ENCODE data around the gene DNAH14.
"Not testable (repeated sequence)": the region's sequence is repeated elsewhere in the genome, so short reads cannot be mapped to it uniquely, and the experiment has no call there.

DNAH14 gene

GRCh38 chr1:225159793-225160192 is 230.3 kb downstream of the DNAH14 start:
- no peak for DNase-seq

GRCh38 chr1:225177409-225177808 is 247.9 kb downstream of the DNAH14 start:
- not testable (repeated sequence) for DNase-seq

- DNase-seq = no peak
Observed at GRCh38 chr1:225179686-225180085, 250.2 kb downstream of the DNAH14 start.

DNA sequence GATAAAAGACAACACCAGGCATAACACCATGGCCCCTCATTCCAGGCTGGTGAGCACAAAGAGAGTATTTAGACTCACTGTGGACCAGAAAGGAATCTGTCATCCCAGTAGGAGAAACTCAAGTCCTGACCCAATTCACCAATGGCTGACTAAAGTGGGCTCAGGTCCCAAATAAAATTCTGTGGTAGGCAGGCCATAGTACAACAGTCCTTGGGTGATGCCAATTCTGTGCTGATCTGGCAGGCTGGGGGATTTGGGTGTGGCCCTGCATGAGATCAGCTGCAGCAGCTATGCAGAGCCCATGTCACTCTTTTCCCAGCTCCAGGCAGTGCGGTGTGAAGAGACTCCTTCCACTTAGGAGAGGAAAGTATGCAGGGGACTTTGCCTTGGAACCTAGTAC is 253.2 kb downstream of the DNAH14 start:
- no peak for DNase-seq

- no peak for DNase-seq
Observed at GRCh38 chr1:225191199-225191753, 261.8 kb downstream of the DNAH14 start.

- DNase-seq = no peak
Observed at GRCh38 chr1:225201447-225201846, 272.0 kb downstream of the DNAH14 start.

DNA sequence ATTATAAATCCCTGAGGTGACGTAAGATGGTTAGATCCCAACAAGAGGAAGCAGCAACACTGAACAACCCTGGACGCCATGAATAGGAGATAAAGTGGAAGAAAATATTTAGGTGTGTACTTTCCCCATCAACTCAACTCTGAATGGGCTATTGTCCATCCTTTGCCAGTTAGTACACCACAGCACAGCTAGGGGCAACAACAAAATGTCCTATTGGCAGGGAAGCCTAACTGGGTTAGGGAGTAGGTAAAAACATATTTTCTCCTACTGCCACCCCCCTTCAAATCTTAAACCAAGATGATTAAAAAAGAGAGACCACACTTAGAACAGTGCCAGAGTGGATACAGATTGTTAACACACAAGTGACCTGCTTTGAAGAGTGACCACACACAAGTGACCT is 278.3 kb downstream of the DNAH14 start:
- DNase-seq = no peak

DNA sequence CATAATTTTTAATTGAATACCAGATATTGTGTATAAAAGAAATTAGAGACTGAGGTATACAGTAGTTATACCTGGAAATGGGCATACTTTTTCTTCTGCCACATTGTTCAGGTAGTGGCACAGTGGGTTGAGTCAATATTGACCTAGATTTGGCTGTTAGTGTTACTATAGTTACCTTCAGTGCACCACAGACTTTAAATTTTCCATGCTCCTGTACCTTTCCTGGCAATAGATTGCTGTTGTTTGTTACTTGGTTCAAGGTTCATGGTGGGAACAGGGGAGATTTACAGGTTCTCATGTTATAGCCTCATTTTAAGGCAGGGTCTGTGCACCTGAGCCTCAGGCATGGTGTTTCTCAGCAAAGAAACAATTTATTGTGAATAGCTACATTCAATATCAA is 279.7 kb downstream of the DNAH14 start:
- DNase-seq = no peak

GRCh38 chr1:225210180-225210579 is 280.7 kb downstream of the DNAH14 start:
- DNase-seq = not testable (repeated sequence)

GRCh38 chr1:225211694-225212442 is 282.4 kb downstream of the DNAH14 start:
- not testable (repeated sequence) for DNase-seq

- no peak for DNase-seq
Observed at GRCh38 chr1:225224287-225224686, 294.8 kb downstream of the DNAH14 start.

GRCh38 chr1:225225681-225226080 is 296.2 kb downstream of the DNAH14 start:
- DNase-seq = no peak

GRCh38 chr1:225228871-225229303 is 299.4 kb downstream of the DNAH14 start:
- no peak for DNase-seq

DNA sequence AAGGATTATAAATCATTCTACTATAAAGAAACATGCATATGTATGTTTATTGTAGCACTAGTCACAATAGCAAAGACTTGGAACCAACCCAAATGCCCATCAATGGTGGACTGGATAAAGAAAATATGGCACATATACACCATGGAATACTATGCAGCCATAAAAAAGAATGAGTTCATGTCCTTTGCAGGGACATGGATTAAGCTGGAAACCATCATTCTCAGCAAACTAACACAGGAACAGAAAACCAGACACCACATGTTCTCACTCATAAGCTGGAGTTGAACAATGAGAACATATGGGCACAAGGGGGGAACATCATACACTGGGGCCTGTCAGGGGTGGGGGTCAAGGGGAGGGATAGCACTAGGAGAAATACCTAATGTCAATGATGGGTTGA is 300.0 kb downstream of the DNAH14 start:
- DNase-seq = not testable (repeated sequence)

DNA sequence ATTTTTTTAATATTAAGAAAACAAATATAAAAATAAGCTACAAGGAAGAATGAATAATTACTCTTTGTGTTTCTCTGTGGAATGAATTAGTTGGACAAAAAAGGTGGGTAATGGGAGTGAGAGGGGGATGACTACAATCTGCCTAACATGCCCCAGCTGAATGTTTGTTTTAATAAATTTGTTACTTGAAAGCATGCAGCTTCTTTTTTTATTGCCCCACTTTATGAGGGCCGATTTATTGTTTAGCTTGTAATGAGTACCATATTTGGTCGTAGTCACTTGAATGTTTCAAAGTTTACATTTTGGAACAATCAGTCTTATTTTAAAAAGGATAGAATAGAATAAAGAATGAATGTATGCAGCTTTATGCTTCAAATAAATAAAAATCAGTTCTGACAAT is 301.0 kb downstream of the DNAH14 start:
- DNase-seq = no peak

- not testable (repeated sequence) for DNase-seq
Observed at GRCh38 chr1:225232930-225233329, 303.5 kb downstream of the DNAH14 start.

- no peak for DNase-seq
Observed at GRCh38 chr1:225242611-225243010, 313.1 kb downstream of the DNAH14 start.

- DNase-seq = peak; percentile 75
Observed at GRCh38 chr1:225250432-225250831, 321.0 kb downstream of the DNAH14 start.

DNA sequence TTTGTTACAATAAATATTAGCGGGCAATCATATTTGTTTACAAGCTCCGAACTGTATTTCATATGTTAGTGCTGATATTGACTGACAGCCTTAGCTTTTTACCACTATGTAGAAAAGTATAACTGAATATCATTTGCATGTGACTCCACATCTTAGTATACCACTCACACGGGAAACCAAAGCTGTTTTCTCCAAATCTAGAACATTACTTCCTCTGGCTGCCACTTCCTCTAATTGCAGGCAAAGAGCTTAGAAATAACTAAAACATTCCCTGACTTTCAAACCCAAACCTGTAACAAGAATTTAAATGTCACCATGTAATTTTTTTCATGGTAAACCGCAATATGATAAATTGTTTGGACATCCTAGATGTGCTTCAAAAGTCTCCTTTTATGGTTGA is 323.7 kb downstream of the DNAH14 start:
- no peak for DNase-seq

- no peak for DNase-seq
Observed at GRCh38 chr1:225253784-225254183, 324.3 kb downstream of the DNAH14 start.

- no peak for DNase-seq
Observed at GRCh38 chr1:225254676-225255075, 325.2 kb downstream of the DNAH14 start.

DNA sequence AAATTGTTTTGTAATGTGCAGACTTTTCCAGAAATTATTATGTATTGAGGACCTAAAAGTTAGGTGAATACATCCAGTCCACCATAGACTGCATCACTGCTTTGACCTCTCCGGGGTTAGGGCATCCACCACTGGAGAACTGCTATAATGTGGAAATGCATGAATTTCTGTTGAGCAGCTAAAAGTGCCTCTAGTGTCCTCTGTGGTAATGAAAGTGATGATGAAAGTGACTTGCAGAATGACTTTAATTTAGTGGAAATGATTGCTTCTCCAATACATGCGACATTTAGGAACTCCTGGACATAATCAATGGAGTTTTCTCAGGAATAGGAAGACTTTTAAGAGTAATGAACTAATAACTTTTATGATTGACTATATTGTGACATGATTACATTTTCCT is 327.6 kb downstream of the DNAH14 start:
- DNase-seq = peak; percentile 38

DNA sequence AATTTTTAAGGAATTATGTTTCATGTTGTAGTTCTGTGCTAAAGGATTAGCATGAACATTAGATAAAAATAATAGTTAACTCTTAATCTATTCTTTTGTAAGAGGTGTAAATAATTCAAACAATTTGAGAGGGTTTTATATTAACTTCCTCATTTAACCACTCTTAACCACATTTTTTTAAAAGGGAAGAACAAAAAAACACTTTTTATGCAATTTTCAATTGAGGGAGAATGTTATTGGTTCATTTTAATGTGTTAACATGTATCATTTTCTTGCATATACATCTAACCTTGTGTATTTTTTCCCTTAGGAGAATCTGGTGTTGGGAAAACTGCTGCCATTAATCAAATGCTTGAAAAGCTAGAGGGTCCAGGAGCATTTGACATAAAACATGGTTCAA is 329.3 kb downstream of the DNAH14 start:
- DNase-seq = peak; percentile 28

DNA sequence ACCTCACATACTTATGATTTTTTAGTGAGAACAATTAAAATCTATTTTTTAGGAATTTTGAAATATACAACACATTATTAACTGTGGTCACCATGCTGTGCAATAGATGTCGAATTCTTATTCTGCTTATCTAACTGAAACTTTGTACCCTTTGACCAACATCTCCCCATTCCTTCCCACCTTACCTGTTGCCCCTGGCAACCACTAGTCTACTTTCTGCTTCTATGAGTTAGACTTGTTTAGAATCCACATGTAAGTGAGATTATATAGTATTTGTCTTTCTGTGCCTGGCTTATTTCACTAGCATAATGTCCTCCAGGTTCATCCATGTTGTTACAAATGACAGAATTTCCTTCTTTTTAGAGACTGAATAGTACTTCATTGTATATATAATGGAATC is 330.1 kb downstream of the DNAH14 start:
- no peak for DNase-seq

DNA sequence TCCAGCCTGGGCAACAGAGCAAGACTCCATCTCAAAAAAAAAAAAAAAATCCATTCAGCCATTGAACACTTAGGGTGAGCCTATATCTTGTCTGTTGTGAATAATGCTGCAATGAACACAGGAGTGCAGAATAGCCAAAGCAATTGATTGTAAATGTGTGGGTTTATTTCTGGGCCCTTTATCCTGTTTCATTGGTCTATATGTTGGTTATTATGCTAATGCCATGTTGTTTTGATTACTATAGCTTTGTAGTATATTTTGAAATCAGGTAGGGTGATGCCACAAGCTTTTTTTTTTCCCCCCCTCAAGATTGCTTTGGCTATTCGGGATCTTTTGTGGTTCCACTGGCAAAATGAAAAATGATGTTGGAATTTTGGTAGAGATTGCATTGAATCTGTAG is 330.8 kb downstream of the DNAH14 start:
- DNase-seq = no peak
